ENCODE measurements around the gene IGF2BP1. TPM values are rescaled to one million over a fixed set of nuclear protein-coding genes. Genes with fewer than 3 reads are reported as not detected.
"Not testable (repeated sequence)": the region's sequence is repeated elsewhere in the genome, so short reads cannot be mapped to it uniquely, and the experiment has no call there.

IGF2BP1 gene
- total RNA-seq, 1 donor from 2014 or later: 0.85 TPM

DNA sequence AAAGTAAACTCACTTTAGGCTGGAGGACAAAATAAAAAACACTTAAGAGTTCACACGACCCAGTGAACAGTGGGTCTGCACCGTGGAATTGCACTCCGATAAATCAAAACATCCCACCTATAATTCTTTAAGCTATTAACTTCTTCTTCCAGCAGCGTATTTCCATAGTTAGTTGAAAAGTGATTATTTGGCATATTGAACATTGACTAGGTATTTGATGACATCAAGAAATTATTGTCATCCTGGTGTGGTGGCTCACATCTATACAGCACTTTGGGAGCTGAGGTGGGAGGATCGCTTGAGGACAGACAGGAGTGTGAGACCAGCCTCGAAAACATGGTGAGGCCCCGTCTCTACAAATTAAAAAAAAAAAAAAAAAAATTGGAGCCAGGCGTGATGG lies 23.4 kb downstream of the IGF2BP1 start:
- DNase-seq: no peak

DNA sequence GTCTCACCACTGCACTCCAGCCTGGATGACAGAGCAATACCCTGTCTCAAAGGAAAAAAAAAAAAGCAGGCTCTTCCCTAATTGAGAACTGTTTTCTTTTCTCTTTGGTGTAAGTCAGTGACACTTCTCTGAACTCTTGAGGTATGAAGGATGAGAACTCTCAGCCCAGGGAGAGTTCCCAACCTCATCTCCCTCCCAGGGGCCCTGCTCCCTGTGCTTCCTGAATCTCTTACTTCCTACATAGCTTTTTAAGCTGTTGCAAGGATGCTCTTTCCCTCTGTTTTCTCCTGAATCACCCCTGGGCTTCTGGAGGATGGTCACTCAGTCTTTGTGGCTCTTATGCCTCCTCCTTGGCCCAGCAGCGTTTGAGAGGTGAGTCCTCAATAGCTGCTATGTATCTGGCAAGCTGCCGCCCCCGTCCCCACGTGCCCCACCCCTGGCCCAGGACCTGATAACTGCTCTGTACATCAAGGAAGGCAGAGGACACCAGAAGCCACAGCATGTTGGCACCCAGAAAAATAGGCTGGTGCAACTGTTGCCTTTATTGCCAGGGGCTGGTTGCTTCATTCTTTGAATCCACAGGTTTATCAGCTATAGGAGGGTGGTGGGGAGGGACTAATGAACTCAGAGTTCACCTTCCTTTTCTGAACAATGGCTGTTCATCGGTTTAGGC lies 24.0 kb downstream of the IGF2BP1 start:
- DNase-seq: no peak

DNA sequence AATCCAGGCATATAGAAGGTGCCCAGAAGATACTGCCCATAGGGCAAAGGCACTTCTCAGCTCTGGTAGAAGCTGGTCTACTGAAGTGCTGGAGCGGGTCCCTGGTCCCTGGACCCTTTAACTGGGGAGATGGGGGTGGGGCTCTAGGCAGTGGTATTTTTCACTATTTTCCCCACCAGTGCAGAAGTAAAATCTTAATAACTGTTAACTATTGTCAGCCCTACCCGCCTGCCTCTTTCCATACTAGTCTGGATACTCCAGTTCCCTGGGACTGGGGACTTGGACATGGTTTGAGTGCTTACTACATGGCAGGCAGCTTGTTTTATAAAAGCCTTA lies 24.6 kb downstream of the IGF2BP1 start:
- DNase-seq: no peak

DNA sequence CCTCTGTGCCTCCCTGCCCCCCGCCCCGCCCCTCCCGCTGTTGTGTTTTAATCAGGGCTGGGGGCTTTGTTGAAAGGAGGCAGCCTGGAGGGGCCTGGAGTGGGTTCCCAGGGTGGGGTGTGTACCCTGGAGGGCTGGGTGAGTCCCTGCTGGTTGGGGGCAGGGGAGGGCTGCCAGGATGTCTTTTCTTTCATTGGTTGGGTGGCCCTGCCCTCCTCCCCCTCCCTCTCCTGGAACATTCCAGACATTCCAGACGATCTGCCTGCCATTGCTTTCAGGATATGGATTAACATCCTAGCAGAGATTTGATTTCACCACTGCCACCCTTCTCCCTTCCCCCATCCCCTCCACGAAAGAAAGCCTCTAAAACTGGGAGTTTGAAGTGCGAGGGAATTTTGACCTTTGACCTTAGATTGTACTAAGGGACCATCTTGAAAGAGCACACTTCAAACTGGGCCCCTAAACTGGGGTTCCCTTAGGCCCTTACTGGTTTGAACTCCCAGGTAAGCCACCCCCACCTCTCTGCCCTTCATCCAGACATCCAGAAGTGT lies 25.3 kb downstream of the IGF2BP1 start:
- peak; percentile 81 for DNase-seq

DNA sequence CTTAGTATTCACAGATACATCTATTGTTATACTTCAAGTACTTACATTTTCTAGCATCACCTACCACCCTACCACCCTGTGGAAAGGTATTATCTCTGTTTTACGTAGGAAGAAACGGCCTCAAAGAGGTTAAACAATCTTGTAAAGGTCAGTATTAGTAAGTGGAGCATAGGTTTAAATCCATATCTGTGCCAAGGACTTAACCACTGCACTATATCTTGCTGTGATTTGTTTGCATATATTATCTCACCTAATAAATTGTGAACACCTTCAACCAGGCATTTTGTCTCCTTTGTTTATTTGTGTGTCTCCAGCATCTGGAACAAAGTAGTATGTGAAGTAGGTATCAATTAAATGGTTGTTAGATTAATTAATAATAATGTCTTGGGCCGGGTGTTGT lies 27.3 kb downstream of the IGF2BP1 start:
- DNase-seq: no peak

DNA sequence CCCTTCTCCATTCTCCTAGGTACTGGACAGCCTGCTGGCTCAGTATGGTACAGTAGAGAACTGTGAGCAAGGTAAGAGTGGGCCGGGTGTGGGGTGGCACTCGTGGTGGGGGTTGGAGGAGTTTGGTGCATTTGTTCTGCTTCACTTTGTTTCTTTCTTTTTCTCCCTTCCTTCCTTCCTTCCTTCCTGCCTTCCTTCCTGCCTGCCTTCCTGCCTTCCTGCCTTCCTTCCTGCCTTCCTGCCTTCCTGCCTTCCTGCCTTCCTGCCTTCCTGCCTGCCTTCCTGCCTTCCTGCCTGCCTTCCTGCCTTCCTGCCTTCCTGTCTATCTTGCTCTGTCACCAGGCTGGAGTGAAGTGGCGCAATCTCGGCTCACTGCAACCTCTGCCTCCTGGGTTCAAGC lies 29.3 kb downstream of the IGF2BP1 start:
- not testable (repeated sequence) for DNase-seq

DNA sequence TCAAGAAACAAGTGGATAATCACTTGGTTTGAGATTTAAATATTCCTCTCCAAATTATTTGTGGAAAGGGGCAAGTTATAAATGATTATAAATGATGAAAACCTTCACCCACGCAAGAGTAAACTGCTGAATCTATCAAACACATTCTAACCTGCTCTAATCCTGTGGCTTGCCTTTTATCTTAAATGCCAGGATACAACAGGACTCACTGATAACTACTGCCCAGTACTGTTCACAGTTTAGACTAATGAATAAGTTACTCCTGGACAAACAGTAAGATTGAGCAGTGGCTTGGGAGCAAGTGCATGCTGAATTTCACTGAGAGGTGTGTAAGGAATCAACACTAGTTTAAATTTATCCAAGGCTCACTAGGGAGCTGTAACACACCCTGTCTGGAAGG lies 31.1 kb downstream of the IGF2BP1 start:
- DNase-seq: no peak

DNA sequence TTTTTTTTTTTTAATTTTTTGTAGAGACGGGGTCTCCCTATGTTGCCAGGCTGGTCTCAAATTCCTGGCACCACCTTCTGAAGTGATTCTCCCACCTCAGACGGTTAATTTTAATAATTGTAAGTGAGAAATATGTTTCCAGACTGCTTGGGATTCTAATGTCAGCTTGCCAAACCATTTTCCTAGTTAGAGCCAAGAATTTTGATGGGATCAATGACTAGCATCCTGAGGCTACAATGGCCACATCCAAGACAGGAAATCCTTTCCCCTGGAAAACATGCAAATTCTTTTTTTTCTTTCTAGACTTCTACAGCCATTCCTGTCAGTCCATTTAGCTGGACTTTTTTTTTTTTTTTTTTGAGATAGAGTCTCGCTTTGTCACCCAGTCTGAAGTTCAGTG lies 32.6 kb downstream of the IGF2BP1 start:
- peak; percentile 89 for DNase-seq

DNA sequence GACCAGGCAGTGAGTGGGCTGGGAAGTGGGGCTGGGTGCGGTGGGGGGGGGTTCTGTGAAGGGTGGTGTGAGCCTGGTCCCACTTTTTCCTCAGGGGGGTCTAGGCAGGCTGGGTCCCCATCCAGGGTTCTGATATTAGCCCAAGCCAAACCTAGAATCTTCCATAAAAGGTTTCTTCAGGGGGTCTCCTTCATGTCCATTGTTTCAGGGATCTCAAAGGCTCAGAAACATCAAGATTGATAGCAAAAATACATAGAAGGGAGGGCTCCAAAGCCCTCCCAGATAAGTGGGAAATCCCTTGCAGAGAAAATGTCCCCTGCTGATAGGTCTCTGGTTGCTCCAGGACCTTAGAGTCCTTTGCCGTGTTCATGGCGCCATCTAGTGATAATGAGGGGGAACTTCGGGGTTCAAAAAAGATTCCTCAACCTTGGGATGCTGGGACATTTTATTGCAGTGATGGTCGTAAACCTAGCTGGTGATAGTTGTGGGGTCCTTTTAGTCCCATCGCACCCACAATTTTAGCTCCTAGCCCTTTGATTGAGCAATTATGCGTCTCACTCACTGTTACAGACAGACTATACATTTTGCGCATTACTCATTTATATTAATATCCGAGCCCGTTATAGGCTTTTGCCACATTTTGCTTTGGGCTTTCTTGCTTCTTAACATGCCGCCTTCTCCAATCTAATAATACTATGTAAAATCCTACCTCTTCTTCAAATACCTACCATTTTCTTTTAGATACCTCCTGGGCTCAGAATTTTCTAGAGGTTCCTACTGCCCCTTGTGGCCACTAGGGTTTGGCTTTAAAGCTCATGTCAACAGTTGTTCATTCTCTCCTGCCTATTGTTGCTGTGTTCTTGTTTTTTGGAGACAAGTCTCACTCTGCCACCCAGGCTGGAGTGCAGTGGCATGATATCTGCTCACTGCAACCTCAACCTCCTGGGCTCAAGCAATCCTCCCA lies 35.1 kb downstream of the IGF2BP1 start:
- DNase-seq: peak; percentile 88

DNA sequence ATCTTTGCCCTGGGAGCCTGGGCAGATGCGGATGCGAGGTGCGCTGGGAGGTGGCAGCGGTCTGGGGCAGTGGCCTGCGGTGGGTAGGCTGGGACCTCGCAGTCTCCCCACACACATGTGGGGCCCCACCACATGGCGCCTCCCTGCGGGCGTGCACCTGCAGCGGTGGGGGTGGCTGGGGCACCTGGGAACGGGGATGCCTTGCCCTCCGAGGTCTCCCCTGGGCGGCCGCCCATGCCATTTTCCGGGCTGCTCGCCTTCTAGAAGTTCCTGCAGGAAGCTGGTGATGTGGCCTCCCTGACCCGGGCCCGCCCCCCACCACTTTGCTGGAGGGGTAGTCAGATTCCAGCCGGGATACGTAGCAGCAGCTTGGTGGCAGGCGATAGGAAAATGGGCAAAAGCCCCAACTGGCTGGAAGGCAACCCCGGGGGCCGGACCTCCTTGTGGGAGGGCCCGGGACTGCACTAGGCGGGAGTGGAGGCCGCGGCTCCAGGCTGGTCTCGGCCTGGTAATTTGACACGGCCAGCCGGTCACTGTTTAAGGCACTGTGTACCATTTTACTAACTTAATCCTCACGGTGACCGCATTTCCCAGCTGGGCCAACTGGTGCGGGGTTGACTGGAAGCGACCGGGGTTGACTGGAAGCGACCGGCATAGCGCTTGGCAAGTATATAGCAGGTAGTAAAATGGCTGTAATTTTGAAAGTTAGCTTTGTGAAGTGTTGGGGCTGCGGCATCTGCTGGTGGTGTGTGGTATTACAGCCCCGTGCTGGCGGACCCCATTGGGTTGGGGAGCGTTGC lies 38.5 kb downstream of the IGF2BP1 start:
- peak; percentile 78 for DNase-seq

DNA sequence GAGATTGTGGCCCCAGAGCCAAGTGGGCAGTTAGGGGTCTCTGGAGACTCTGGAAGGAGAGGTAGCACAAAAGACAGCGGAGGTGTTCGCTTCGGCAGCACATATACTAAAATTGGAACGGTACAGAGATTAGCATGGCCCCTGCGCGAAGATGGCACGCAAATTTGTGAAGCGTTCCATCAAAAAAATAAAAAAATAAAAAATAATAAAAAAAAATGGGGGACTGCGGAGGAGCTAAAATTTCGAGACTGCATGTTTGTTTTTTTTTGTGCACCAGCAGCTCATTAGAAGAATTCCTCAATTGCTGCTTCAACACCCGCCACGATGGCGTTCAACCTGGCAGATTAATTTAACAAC lies 39.1 kb downstream of the IGF2BP1 start:
- DNase-seq: no peak

DNA sequence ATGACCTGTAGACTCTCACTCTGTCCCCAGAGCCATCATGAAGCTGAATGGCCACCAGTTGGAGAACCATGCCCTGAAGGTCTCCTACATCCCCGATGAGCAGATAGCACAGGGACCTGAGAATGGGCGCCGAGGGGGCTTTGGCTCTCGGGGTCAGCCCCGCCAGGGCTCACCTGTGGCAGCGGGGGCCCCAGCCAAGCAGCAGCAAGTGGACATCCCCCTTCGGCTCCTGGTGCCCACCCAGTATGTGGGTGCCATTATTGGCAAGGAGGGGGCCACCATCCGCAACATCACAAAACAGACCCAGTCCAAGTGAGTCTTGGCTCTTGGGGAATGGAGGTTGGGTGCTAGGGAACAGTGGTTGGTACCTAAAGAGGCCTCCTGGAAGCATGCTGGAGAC lies 41.0 kb downstream of the IGF2BP1 start:
- DNase-seq: no peak

DNA sequence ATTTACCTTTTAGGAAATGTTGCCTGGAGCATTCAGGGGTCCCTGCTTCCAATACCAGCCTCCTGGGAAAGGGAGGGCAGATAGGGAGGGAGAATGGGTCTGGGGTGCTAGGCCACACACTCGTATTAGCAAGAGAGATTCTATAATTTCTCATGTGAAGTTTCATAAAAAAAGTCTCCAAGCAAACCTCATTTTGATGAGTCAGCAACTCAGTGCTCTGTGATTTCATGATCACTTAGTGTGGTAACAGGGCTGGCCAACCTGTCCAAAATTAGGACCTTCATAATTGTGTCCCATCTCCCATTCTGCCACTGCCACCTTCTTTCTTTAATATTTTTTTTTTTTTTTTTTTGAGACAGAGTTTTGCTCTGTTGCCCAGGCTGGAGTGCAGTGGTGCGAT lies 41.4 kb downstream of the IGF2BP1 start:
- no peak for DNase-seq

DNA sequence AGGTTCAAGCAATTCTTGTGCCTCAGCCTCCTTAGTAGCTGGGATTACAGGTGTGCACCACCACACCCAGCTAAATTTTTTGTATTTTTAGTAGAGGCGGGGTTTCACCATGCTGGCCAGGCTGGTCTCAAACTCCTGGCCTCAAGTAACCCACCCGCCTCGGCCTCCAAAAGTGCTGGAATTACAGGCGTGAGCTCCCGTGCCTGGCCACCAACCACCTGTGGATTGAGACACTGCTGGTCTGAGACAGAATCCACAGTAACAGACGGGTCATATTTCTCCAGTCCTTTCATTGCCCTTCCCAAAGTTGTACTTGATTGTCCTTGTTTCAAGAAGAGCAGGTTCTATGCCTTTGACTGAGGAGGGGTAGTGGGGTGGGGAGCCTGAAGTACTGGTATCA lies 42.3 kb downstream of the IGF2BP1 start:
- DNase-seq: not testable (repeated sequence)

DNA sequence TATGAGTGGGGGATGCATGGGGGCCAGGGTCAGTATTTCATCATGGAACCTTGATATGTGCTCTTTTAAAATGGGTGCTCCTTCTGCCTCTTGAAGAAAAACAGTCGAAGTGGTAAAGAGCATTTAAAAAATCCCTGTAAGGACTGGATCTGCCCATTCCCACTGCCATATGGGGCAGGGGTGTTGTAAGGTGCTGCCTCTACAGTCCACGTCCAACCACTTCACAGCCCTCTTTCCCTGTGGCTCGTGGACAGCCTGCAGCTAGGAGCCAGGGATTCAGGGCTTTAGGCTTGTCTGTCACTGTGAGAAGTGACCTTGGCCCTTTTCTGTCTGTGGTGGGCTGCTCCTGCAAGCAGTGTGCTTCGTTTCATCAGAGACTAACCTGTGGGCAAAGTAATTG lies 44.3 kb downstream of the IGF2BP1 start:
- no peak for DNase-seq

DNA sequence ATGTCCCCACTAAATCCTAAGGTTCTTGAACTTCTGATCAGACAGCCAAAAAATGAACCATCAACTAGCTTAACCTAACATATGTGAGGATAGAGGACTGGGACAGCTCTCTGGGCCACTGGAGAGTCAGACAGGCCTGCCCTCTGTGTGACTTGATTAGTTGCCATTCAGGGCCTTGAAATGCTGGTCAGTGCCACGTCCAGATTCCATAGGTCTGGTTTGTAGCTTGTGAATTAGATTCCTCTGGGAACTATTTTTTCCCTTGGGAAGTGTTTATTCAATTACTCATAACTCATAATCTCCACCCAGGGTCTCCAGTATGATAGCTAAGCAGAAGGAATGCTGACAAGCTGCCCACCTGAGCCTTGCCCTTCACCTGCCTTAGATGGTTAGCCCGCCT lies 48.2 kb downstream of the IGF2BP1 start:
- no peak for DNase-seq

DNA sequence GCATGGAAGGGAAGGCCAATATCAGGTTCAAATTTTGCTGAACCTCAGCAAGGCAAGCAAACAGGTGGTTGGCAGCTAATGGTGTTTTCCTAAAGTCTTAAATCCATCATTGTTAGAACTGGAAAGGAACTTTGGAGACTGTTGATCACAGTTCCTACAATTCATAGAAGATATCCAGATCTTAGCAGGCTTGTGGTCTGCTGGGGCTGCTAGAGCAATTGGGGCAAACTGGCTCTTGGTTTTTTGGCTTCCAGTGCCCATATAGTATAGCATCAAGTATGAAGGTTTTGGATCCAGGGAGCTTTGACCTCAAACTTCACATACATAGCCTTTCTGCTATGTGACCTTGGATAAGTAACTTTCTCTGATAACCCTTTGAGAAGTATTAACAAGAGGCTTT lies 49.7 kb downstream of the IGF2BP1 start:
- no peak for DNase-seq

DNA sequence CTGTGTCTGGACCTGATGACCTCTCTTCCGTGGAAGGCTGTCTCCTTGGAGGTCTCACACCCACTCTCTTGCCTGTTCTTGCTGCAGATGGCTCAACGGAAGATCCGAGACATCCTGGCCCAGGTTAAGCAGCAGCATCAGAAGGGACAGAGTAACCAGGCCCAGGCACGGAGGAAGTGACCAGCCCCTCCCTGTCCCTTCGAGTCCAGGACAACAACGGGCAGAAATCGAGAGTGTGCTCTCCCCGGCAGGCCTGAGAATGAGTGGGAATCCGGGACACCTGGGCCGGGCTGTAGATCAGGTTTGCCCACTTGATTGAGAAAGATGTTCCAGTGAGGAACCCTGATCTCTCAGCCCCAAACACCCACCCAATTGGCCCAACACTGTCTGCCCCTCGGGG lies 52.1 kb downstream of the IGF2BP1 start:
- no peak for DNase-seq

DNA sequence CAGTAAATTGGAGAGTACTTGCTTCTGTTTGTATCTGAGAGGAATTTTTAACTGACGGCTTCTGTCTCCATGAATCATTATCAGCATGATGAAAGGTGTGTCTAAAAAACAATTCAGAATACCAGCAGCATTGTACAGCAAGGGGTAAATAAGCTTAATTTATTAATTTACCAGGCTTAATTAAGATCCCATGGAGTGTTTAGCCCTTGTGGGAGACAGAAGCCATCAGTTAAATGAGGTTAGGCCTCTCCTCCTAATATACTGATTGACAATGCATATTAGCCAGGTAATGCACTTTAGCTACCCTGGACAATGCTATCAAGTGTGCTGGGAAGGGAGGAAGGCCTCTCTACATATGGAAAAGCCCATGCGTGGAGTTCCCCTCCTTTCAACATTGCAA lies 53.4 kb downstream of the IGF2BP1 start:
- no peak for DNase-seq

DNA sequence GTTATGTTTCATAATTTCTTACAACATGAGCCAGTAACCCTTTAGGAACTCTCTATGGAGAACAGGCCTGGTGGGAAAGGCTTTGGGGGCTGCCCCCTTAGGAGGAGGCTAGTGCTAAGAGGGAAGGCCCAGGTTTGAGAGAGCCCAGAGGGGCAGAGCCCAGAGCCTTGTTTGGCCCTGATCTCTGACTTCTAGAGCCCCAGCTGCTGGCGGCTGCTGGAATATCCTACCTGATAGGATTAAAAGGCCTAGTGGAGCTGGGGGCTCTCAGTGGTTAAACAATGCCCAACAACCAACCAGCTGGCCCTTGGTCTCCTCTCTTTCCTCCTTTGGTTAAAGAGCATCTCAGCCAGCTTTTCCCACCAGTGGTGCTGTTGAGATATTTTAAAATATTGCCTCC lies 54.1 kb downstream of the IGF2BP1 start:
- DNase-seq: no peak

DNA sequence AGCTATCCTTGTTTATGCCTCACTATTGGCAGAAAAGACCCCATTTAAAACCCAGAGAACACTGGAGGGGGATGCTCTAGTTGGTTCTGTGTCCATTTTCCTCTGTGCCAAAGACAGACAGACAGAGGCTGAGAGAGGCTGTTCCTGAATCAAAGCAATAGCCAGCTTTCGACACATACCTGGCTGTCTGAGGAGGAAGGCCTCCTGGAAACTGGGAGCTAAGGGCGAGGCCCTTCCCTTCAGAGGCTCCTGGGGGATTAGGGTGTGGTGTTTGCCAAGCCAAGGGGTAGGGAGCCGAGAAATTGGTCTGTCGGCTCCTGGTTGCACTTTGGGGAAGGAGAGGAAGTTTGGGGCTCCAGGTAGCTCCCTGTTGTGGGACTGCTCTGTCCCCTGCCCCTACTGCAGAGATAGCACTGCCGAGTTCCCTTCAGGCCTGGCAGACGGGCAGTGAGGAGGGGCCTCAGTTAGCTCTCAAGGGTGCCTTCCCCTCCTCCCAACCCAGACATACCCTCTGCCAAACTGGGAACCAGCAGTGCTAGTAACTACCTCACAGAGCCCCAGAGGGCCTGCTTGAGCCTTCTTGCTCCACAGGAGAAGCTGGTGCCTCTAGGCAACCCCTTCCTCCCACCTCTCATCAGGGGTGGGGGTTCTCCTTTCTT lies 56.1 kb downstream of the IGF2BP1 start:
- no peak for DNase-seq

DNA sequence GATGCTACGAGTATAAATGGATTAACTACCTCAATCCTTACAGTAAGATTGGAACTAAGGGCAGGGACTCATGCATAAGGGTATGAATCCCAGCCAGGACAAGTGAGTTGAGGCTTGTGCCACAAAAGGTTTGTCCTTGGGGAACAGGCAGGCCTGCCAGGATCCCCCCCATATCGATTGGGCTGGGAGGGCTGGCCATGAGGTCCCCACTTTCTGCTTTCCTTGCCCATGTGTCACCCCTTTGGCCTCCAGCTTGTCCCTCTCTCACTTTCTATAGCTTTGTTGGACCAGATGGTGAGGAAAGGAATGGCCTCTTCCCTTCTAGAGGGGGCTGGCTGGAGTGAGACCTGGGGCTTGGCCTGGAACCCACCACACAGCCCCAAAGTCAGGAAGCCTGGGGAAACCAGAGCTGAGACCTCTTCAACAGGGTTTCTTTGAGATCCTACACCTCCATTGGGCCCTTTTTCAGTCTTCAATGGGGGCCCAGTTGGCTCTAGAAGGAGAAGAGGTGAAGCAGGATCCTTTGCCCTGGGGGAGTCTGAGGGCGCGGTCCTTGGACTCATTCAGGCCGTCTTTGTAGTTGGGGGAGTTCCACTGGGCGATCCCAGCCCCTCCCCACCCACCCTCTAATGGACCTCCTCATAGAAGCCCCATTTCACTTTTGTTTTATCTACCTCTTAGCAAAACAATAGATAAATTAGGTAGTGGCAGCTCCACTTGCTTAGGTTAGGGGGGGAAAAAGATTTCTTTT lies 57.3 kb downstream of the IGF2BP1 start:
- no peak for DNase-seq
